ENCODE data around the gene CDON.

DNA sequence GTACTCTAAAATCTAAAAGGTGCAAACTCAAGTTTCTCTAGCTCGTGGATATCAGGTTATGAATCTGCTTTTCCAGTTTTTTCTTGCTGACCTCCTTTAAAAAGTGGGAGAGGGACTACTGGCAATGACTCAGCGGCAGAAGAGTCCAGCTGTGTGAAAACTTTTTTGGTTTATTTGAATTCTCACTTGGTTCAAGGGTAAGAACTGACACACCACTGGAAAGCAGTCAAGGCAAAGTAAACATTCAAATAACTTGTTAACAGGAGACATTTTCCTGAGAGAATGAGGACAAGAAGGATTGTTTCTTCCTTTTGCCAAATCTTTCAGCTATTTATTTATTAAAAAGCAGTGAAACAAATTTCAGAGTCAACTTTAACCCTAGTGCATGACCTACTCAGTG lies 36.1 kb downstream of the CDON start:
- TF ChIP-seq CTCF (IDR thresholded peaks at IDR 0.05): no peak
- TF ChIP-seq EZH2 (IDR thresholded peaks at IDR 0.05): no peak
